ENCODE data around the gene CPED1. TPM values are rescaled to one million over a fixed set of nuclear protein-coding genes. Genes with fewer than 3 reads are reported as not detected.
"Not testable (repeated sequence)": the region's sequence is repeated elsewhere in the genome, so short reads cannot be mapped to it uniquely, and the experiment has no call there.

The CPED1 gene
- total and polyA plus RNA-seq, 2 experiments from 2014 or later, result 0.17 to 0.47 TPM

- no peaks in the 10 kb centered on the region for H3K79me2 ChIP-seq (replicated peaks; ENCODE audit: insufficient read depth)
- H3F3A ChIP-seq (replicated peaks; ENCODE audit: low read depth), result no peaks in the 10 kb centered on the region
- no peak for DNase-seq (ENCODE audit: low spot score)
- no peak overlapping the region for H3K4me3 ChIP-seq
- H3K36me3 ChIP-seq (ENCODE audit: insufficient read depth), result no peaks in the 10 kb centered on the region
- H3K4me3 Mint-ChIP-seq, result no peak overlapping the region
- H3K27me3 ChIP-seq (ENCODE audit: insufficient read depth), result no peaks in the 10 kb centered on the region
- no peaks in the 10 kb centered on the region for H3K4me1 ChIP-seq (ENCODE audit: insufficient read depth)
- no peak overlapping the region for H3K4me2 ChIP-seq
- no peaks in the 10 kb centered on the region for H3K9me2 ChIP-seq (ENCODE audit: insufficient read depth)
- H3K27ac ChIP-seq (ENCODE audit: low read depth), result no peak overlapping the region
- ATAC-seq, result no peak
- H2AFZ ChIP-seq, result no peak overlapping the region
- no peaks in the 10 kb centered on the region for H4K20me1 ChIP-seq (replicated peaks; ENCODE audit: insufficient read depth)
- H3K27me3 Mint-ChIP-seq (ENCODE audit: insufficient read depth, low read depth, poor library complexity), result no peaks in the 10 kb centered on the region
- TF ChIP-seq NANOG (IDR thresholded peaks at IDR 0.05; ENCODE audit: borderline replicate concordance), result no peak
- TF ChIP-seq POLR2AphosphoS5 (IDR thresholded peaks at IDR 0.05; ENCODE audit: low read depth), result no peak
- H3K9me3 Mint-ChIP-seq, result no peaks in the 10 kb centered on the region
- H3K27ac Mint-ChIP-seq, result no peak overlapping the region
- no peaks in the 10 kb centered on the region for H3K4me1 Mint-ChIP-seq
- H3K36me3 Mint-ChIP-seq (ENCODE audit: low read depth), result no peaks in the 10 kb centered on the region
These were observed 134.5 kb downstream of the CPED1 start for GRCh38 chr7:121123032-121123431.

GRCh38 chr7:121125454-121125853, 136.9 kb downstream of the CPED1 start:
- H3K4me3 Mint-ChIP-seq; H3K27ac Mint-ChIP-seq; H3K9me2 ChIP-seq (ENCODE audit: insufficient read depth); H2AFZ ChIP-seq; DNase-seq (ENCODE audit: low spot score); H3K36me3 Mint-ChIP-seq (ENCODE audit: low read depth); H3K27me3 Mint-ChIP-seq (ENCODE audit: insufficient read depth, low read depth, poor library complexity); ATAC-seq; H3K4me3 ChIP-seq; H3F3A ChIP-seq (replicated peaks; ENCODE audit: low read depth); H3K4me2 ChIP-seq; H4K20me1 ChIP-seq (replicated peaks; ENCODE audit: insufficient read depth); H3K36me3 ChIP-seq (ENCODE audit: insufficient read depth); H3K79me2 ChIP-seq (replicated peaks; ENCODE audit: insufficient read depth); H3K9me3 Mint-ChIP-seq; H3K4me1 Mint-ChIP-seq; H3K4me1 ChIP-seq (ENCODE audit: insufficient read depth); H3K27me3 ChIP-seq (ENCODE audit: insufficient read depth); H3K27ac ChIP-seq (ENCODE audit: low read depth): not testable (repeated sequence)

- no peaks in the 10 kb centered on the region for H3K79me2 ChIP-seq (replicated peaks; ENCODE audit: insufficient read depth)
- H3K4me2 ChIP-seq, result no peak overlapping the region
- H3K4me1 ChIP-seq (ENCODE audit: insufficient read depth), result no peaks in the 10 kb centered on the region
- Mint-ChIP-seq H3K36me3 (ENCODE audit: low read depth) (no peaks in the 10 kb centered on the region), H3K4me1 (peaks cover 3% of the 10 kb centered on the region; the same call in 1 of the 3 replicates), H3K4me3 (no peak overlapping the region), H3K27me3 (ENCODE audit: insufficient read depth, low read depth, poor library complexity) (peaks cover 2% of the 10 kb centered on the region), H3K27ac (no peak overlapping the region), H3K9me3 (no peaks in the 10 kb centered on the region)
- no peaks in the 10 kb centered on the region for H3K27me3 ChIP-seq (ENCODE audit: insufficient read depth)
- no peaks in the 10 kb centered on the region for H4K20me1 ChIP-seq (replicated peaks; ENCODE audit: insufficient read depth)
- no peaks in the 10 kb centered on the region for H3K36me3 ChIP-seq (ENCODE audit: insufficient read depth)
- no peaks in the 10 kb centered on the region for H3F3A ChIP-seq (replicated peaks; ENCODE audit: low read depth)
- H3K4me3 ChIP-seq, result no peak overlapping the region
- no peak overlapping the region for H2AFZ ChIP-seq
- DNase-seq (ENCODE audit: low spot score) (no peak), ATAC-seq (no peak)
- no peak overlapping the region for H3K27ac ChIP-seq (ENCODE audit: low read depth)
- no peaks in the 10 kb centered on the region for H3K9me2 ChIP-seq (ENCODE audit: insufficient read depth)
- no peak for TF ChIP-seq REST (IDR thresholded peaks at IDR 0.05; ENCODE audit: unreplicated experiment)
- no peak for TF ChIP-seq NANOG (IDR thresholded peaks at IDR 0.05; ENCODE audit: borderline replicate concordance)
- TF ChIP-seq STAT1 (IDR thresholded peaks at IDR 0.05; ENCODE audit: unreplicated experiment), result no peak
- TF ChIP-seq ZNF331 (CRISPR knock-in tag; IDR thresholded peaks at IDR 0.05; ENCODE audit: low read depth), result no peak
- TF ChIP-seq ZNF114 (CRISPR knock-in tag; IDR thresholded peaks at IDR 0.05), result no peak
- TF ChIP-seq CTCF (conservative IDR thresholded peaks at IDR 0.05; ENCODE audit: low read depth in 2 of 2), result no peak
- no peak for TF ChIP-seq CREB1 (CRISPR knock-in tag; IDR thresholded peaks at IDR 0.05; ENCODE audit: low read depth)
These were observed 137.7 kb downstream of the CPED1 start for GRCh38 chr7:121126201-121126600.

Data from GM23338 (cell line).